SK-N-SH treated with all-trans-retinoic acid at 6 μM for 48 hours (cell line): ENCODE measurements around the gene METTL21A.

ENCODE experiments used
- ARNTL ChIP-seq: fragments of 450-650 bp; formaldehyde crosslinking; IDR thresholded peaks from 2 replicates; pipeline ENCODE4 v1.5.0; 2020; ENCODE audit warnings: low read depth, mild to moderate bottlenecking, moderate library complexity, borderline replicate concordance
- BACH2 ChIP-seq: fragments of 250-450 bp; sonication (Bioruptor Pico); IDR thresholded peaks from 2 replicates; pipeline ENCODE4 v1.9.0; 2021; ENCODE audit warnings: mild to moderate bottlenecking, borderline replicate concordance
- ESRRG ChIP-seq: fragments of 250-450 bp; sonication (Bioruptor Pico); IDR thresholded peaks from 2 replicates; pipeline ENCODE4 v1.6.1; 2021; ENCODE audit warnings: mild to moderate bottlenecking
- GLIS3 ChIP-seq: fragments of 250-450 bp; sonication (Bioruptor Pico); IDR thresholded peaks from 2 replicates; pipeline ENCODE4 v1.5.0; 2020; ENCODE audit warnings: mild to moderate bottlenecking, moderate library complexity
- OSR1 ChIP-seq: fragments of 250-450 bp; sonication (Bioruptor Pico); IDR thresholded peaks from 2 replicates; pipeline ENCODE4 v1.8.0; 2022; ENCODE audit warnings: moderate library complexity, mild to moderate bottlenecking, inconsistent platforms
- TCF4 ChIP-seq: fragments of 250-450 bp; sonication (Bioruptor Pico); IDR thresholded peaks from 2 replicates; pipeline ENCODE4 v1.8.0; 2021; ENCODE audit warnings: mild to moderate bottlenecking, moderate library complexity, borderline replicate concordance
- ZNF565 ChIP-seq: fragments of 450-650 bp; formaldehyde crosslinking; conservative IDR thresholded peaks from 2 replicates; pipeline ENCODE4 v1.5.0; 2020; ENCODE audit warnings: low read depth, mild to moderate bottlenecking, moderate library complexity
- ZNF70 ChIP-seq: fragments of 450-650 bp; formaldehyde crosslinking; IDR thresholded peaks from 2 replicates; pipeline ENCODE4 v1.5.0; 2020; ENCODE audit warnings: mild to moderate bottlenecking, moderate library complexity
- ZNF8 ChIP-seq: fragments of 450-650 bp; formaldehyde crosslinking; IDR thresholded peaks from 2 replicates; pipeline ENCODE4 v1.5.0; 2020; ENCODE audit warnings: mild to moderate bottlenecking, moderate library complexity
- TF ChIP-seq, protein P1 (sequence below): fragments of 250-450 bp; sonication (Bioruptor Pico); IDR thresholded peaks from 2 replicates; pipeline ENCODE4 v1.8.0; 2020; ENCODE audit warnings: mild to moderate bottlenecking, moderate library complexity, borderline replicate concordance
- TF ChIP-seq, protein P2 (sequence below): fragments of 250-450 bp; sonication (Bioruptor Pico); IDR thresholded peaks from 2 replicates; pipeline ENCODE4 v1.5.1; 2020; ENCODE audit warnings: low read depth, mild to moderate bottlenecking, moderate library complexity

DNA sequence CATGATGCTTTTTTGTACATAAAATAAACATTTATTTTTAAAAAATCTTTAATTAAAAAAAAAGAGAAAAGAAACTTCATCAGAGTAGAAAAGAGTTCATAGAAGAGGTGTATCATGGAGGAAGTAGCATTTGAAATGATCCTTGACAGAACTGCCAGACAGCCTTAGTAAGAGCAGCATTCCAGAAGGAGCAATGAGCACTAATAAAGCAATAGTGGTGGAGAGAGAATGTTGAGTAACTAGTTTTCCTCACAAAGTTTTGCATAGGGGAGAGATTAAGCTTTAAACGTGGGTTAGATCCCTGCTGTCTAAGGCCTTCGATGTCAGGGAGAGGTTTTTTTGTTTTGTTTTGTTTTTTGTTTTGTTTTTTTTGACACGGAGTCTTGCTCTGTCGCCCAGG, 29.8 kb upstream of the METTL21A start:
- TF ChIP-seq ZNF70 (CRISPR knock-in tag), result no peak
- no peak for TF ChIP-seq ZNF565 (CRISPR knock-in tag)
- TF ChIP-seq, protein P1, sequence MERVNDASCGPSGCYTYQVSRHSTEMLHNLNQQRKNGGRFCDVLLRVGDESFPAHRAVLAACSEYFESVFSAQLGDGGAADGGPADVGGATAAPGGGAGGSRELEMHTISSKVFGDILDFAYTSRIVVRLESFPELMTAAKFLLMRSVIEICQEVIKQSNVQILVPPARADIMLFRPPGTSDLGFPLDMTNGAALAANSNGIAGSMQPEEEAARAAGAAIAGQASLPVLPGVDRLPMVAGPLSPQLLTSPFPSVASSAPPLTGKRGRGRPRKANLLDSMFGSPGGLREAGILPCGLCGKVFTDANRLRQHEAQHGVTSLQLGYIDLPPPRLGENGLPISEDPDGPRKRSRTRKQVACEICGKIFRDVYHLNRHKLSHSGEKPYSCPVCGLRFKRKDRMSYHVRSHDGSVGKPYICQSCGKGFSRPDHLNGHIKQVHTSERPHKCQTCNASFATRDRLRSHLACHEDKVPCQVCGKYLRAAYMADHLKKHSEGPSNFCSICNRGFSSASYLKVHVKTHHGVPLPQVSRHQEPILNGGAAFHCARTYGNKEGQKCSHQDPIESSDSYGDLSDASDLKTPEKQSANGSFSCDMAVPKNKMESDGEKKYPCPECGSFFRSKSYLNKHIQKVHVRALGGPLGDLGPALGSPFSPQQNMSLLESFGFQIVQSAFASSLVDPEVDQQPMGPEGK (CRISPR knock-in tag), result no peak
- no peak for TF ChIP-seq BACH2 (CRISPR knock-in tag)
- no peak for TF ChIP-seq ZNF8 (CRISPR knock-in tag)
- TF ChIP-seq OSR1 (CRISPR knock-in tag), result no peak
- TF ChIP-seq ARNTL (CRISPR knock-in tag), result no peak
- TF ChIP-seq, protein P2, sequence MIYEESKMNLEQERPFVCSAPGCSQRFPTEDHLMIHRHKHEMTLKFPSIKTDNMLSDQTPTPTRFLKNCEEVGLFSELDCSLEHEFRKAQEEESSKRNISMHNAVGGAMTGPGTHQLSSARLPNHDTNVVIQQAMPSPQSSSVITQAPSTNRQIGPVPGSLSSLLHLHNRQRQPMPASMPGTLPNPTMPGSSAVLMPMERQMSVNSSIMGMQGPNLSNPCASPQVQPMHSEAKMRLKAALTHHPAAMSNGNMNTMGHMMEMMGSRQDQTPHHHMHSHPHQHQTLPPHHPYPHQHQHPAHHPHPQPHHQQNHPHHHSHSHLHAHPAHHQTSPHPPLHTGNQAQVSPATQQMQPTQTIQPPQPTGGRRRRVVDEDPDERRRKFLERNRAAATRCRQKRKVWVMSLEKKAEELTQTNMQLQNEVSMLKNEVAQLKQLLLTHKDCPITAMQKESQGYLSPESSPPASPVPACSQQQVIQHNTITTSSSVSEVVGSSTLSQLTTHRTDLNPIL (CRISPR knock-in tag), result no peak
- no peak for TF ChIP-seq GLIS3 (CRISPR knock-in tag)
- no peak for TF ChIP-seq ESRRG
- no peak for TF ChIP-seq TCF4 (CRISPR knock-in tag)
